Activated gamma-delta T cell treated with anti-CD3 and anti-CD28 coated beads, Interleukin-2, amount 50 U/mL, for 16 hours (primary cell): Measurements from ENCODE around the gene SND1.
"Not testable (repeated sequence)": the region's sequence is repeated elsewhere in the genome, so short reads cannot be mapped to it uniquely, and the experiment has no call there.

Experiments
- DNase-seq: peaks from one replicate; pipeline ENCODE4 v3.0.0-alpha.2; 2020; ENCODE audit warnings: low read depth

SND1 gene

DNA sequence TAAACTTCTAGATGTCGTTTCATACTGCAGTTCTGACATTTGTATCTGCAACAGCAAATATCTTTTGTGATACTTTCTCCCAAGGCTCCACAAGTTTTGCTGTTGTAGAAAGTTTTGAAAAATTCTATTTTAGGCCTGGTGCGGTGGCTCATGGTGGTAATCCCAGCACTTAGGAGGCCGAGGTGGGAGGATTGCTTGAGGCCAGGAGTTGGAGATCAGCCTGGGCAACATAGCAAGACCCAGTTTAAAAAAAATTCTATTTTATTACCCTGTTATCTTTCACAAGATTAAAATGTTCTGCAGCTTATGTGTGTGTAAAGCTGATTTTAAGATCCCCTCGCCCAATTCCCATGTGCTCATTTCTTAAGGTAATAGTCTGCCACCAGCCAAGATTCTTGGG is 1.4 kb downstream of the SND1 start:
- DNase-seq = no peak

DNA sequence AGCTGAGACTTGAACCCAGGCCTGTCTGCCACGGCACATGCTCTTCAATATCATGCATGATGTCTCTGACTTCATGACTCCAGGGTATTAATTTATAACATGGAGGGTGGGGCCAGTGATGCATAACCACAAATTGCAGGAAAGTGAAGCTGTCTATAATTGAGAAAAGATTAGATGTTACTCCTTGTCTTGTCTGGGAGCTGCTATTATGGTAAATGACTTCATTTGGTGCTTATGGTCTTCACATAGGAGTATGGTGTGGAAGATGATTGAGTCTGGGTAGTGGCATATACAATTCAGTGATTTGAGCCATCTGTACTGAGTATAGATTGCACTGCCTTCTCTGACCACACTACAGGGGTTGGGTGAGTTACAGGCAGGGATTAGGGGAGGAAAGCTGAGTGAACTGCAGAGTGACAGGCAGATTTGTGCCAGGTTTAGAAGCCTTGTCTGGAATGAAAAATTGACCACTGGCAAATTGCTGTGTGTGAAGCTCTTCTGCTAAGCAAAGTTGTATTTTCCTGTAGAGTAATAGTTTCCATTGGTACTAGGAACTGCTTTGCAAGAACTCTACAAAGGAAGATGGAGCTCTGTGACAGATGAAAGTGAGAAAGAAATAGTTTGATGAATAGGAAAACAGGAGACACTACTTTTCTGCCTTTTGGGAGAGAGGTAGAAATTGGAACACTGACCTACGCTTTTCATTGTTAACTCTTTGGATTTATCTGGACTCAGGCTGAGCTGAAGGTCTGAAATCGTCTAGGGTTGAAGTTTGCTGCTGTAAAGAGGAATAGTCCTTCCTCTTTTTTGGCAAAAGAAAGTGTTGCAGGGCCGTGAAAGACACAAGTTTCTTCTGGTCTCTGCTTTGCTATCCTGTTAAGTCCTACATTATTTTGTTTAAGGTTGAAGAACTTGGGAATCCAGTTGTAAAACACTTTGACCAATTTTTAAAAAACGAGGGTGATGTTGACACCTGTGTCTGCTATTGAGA is 2.7 kb downstream of the SND1 start:
- no peak for DNase-seq

DNA sequence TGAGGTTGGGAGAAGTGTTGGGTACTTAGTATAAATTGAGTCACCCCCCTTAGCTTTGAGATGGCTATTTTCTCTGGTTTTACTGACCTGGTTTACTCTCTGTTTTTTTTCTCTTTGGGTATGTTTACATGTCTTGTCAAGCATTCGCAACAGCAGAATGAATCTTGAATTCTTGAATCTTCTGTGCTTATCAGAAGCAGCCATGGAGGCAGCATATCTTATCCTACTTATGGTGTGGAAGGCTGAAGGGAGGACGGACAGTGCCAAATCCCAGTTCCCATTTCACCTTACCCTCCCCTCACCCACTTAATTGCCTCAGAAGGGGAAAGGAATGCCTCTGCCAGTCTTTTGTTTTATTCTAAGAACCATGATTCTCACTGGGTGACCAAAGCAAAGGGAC is 3.7 kb downstream of the SND1 start:
- DNase-seq = no peak

DNA sequence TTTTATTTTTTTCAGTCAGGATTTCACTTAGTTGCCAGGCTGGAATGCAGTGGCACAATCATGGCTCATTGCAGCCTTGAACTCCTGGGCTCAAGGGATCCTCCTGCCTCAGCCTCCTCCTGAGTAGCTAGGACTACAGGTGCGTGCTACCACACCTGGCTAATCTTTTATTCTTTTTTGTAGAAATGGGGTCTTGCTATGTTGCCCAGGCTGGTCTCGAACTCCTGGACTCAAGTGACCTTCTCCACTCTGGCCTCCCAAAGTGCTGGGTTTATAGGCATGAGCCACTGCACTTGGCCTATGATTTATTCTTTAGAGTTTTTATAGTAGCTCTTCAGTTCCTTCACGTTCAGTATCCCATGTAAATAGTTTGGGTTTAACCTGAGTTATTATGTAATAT is 5.5 kb downstream of the SND1 start:
- no peak for DNase-seq

DNA sequence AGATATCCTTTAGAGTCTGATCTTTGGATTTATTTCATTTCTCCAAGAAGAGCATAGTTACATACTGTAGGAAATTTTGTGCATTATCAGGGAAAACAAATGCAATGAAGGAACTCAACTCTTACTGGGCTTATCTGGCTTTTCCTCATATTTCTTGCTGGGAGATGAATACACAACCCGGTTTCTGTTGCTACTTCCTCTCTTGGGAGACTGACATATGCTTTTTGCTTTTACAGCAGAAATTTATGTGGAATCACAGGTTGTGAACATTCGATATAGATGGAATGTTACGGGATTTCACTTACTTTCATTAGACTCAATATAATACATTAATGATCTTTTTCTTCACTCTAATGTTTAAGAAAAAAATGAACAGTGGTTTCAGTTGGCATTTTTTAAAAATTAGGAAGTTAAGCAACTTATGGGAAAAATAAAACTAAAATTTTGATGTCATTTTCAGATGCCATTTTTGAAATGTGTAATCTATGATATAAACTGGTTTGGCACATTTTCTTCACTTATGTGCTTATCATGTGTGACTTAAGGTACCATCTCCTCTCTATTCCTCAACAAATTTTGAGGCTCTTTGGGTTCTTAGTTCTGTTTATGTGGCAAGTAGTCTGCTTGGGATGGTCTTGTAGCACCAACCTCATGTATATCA is 7.1 kb downstream of the SND1 start:
- no peak for DNase-seq

DNA sequence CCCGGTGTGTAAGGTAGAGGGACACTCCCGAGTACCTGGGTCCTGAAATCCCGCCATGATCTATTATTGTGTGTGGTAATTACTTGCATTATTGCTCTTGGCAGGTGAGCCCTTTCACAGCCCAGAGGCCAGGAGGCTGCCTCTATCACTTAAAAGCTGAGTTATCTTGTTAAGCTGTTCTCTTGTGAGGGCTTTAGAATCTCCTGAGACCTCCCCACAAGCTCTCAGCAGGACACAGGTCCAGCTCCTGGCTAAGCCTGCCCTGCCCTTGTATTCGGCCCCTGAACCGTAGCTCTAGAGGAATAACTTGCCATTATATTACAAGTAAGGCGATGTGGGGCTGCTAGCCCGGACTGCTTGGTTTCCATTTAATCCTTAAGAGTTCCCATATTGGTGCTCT is 13.9 kb downstream of the SND1 start:
- DNase-seq = no peak

DNA sequence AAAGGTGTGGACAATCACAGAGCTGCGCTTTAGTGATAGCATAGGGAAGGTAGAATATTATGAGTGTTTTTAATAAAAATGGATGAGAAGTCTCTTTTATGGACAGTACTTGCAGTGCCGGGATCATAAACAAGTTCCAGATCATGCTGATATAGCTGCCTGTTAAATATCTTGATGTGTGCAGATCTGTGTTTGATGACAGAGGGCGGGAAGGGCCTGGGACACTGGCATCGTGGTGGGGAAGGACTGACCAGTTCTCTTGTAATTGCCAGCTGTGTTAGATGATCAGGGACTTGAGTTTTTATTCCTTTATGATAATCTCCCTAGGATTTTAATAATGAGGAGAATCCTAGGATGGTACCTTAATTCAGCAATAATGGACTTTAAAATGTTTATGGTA is 14.6 kb downstream of the SND1 start:
- no peak for DNase-seq

DNA sequence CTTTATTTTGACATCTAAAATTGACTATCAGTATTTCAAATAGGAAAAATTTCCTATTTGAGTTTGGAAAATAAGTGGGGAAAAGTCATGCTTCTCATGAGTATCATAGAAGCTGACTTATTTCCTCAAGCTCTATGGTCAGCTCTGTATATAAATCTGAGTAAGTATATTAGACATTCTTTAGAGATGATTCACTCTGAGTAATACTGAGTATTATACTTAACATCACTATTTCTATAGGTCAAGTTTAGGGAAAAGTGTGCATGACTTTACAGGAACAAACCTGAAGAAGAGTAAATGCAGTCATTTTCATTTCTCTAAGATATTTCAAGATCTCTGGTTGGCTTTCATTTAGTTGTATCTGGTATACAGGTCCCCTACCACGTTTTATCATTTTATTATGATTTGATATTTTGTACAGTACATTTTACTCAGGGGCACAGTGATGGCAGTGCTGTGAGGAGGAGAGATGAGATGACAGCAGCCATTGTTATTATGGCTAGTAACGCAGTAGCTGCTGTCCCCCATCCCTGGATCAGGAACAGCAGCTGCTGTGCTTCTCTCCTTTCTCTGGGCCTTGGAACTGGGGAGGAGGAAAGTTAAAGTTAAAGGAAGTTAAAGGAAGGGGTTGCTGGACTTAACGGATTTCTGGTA is 15.2 kb downstream of the SND1 start:
- DNase-seq = no peak

DNA sequence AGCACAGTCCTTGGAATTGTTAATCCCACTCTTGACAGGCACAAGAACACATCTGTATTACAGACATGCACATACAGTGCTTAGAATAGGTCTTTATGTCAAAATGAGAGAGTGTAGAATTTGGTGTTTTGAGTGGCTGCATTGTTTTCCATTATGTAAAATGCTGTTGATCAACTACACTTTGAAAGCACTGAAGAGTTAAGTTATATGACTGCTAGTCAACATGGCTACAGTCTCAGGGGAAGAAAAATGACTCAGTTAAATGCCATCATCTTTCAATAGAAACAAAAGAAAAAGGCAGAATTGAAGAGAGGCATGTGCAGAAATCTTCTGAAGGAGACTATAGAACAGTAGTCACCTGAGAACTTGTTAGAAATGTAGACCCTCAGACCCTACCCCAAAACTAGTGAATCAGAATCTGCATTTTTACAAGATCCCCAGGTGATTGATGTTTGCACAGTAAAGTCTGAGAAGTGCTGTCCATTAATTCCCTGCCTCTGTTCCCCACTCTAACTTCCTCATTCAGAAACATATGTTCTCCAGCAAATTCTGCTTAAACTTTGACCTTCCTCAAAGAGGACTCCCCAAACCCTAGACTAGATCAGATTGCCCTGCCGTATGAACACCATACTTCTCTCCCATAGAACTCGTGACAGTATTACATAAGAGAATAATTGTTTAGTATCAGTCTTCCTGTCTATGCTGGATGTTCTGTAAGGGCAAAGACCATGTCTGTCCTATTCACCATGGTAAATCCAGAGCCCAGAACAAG is 16.0 kb downstream of the SND1 start:
- DNase-seq = no peak

DNA sequence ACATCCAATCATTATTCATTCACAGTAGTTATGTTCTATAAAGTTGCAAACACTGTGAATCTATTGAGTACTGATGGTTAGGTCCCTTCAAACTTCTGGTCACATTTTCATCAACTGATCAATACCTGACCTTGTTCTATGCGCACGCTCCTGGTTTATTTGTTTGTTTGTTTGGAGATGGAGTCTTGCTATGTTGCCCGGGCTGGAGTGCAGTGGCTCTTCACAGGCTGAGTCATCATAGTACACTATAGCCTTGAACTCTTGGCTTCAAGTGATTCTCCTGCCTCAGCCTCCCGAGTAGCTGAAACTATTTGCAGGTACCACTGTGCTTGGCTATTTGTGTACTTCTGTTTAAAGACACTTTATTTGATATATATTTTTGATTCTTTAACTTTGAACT is 19.3 kb downstream of the SND1 start:
- DNase-seq = no peak

DNA sequence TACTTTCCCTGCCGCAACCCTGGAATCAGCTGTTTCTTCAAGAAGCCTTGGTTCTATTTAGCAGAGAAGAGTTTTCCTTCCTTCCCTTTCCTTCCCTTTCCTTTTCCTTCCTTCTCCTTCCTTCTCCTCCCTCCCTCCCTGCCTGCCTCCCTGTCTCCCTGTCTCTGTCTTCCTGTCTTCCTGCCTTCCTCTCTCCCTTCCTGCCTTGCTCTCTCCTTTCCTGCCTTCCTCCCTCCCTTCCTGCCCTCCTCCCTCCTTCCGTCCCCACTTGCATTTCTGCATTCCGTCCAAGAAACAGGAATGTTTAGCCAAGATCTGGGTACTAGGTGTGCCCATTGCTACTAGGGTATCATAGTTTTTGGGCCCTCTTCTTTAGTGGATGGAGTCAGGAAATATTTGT is 21.9 kb downstream of the SND1 start:
- no peak for DNase-seq

DNA sequence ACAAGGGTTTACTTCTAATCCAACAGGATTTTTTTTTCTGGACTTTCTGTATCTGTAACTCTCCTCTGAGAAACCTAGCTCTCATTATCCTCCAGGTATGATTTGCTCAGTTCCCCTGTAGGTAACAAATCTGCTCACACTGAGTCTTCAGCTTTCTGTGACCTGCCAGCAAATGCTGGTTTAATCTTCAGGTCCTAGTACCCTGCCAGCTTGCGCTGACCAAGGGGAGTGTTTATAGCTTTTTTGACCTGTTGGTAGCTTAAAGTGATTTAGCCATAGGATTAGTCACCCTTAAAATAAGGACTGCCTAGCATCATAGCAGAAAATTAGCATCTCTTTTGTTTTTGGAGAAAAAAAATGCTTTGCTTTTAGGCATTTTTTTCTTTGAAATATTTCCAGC is 22.4 kb downstream of the SND1 start:
- DNase-seq = no peak

DNA sequence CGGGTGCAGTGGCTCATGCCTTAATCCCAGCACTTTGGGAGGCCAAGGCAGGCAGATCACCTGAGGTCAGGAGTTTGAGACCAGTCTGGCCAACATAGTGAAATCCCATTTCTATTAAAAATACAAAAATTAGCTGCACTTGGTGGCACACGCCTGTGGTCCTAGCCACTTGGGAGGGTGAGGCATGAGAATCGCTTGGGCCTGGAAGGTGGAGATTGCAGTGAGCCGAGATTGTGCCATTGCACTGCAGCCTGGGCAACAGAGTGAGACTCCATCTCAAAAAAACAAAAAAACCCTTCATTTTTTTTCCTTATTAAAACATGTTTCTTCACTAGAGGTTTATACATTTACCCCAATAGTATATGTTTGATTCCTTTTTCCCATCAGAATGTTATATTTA is 22.9 kb downstream of the SND1 start:
- not testable (repeated sequence) for DNase-seq

DNA sequence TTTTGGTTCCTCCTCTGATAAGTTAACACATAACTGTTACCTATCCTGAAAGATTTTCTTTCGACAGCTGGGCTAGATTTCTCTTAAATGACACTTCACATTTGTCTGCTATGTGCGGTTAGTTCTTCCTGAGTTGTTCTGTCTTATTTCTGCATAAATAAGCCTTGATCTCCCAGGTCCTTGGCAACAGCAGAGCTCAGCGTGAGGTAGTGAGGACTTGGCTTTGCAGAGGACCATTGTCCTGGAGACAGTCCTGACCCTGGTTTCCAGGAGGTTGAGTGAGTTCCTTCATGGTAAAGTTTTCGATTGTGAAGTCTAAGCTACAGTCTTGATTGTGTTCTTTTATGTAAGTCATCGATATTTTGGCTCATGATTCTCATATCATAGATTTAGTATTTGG is 23.7 kb downstream of the SND1 start:
- DNase-seq = no peak

DNA sequence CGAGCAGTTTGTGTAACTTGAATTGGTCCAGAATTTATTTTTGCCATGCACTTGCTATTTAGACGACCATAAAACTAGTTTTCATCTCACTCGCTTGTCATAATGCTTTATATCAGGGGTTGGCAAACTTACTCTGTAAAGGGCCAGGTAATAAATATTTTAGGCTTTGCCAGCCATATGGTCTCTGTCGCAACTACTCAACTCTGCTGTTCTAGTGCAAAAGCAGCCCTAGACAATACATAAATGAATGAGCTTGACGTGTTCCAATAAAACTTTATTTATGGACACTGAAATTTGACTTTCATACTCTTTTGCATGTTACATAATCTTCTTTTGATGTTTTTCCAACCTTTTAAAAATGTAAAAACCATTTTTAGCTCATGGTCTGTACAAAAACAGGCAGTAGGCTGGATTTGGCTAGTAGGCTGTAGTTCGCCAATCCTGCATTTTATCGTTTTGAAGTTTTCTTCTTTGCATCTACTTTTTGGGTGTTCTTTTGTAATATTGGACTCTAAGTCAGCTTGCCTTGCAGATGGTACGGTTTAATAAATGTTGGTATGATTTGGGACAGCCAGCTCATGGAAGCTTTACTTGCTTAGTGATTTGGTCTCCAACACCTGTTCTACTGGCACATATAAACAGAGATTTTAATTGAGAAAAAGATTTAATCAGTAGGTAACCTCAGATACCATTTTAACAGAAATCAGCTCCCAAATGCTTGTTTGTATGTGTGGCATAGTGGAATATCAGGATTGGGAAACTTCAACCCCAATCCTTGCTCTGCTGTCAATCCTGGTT is 25.6 kb downstream of the SND1 start:
- no peak for DNase-seq

DNA sequence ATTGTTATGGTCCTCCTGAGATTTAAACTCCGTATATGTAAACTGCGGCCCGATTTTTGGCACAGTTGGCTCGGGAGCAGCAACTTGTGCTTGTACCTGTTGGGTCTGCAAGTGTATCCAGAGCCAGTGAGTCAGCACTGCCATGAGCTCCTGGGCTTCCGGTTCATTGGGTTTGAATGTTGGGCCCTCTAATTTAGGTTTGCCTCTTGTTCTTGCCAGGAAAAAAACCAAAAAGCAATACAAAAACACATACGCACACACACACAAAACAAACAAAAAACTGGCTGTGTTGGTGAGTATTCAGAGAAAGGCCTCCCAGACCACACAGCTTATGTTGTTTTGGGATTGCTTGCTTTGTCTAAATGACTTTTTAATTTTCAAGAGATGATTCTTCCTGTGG is 26.3 kb downstream of the SND1 start:
- DNase-seq = no peak

DNA sequence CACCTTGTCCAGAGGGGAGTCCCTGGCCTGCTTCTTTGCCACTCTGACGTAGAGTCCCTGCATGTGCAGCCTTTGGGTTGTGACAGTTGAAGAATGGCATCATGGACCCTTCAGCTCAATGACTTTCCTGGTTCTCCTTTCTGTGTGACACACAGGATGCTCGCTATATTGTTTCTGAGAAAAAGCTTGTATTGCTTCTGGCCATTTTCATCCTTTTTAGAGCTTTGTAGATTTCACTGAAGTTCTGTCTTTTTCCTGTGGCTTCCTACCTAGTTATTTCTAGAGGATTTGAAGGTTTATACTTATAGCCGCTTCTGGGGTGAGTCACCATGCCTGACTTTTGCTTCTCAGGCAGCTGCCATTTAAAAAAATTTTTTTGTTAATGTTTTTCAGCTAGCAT is 27.0 kb downstream of the SND1 start:
- no peak for DNase-seq

DNA sequence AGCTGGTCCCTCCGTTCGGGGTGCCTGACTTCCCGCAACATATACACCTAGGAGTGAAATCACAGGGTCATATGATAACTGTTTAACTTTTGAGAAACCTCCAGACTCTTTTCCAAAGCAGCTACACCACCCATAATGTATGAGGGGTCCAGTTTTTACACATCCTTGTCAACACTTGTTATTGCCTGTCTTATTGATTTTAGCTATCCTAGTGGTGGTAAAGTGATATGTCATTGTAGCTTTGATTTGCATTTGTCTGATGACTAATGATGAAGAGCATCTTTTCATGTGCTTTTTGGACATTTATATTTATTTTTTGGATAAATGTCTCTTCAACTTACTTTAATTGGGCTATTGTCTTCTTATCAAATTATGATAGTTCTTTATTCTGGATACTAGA is 29.0 kb downstream of the SND1 start:
- DNase-seq = no peak

DNA sequence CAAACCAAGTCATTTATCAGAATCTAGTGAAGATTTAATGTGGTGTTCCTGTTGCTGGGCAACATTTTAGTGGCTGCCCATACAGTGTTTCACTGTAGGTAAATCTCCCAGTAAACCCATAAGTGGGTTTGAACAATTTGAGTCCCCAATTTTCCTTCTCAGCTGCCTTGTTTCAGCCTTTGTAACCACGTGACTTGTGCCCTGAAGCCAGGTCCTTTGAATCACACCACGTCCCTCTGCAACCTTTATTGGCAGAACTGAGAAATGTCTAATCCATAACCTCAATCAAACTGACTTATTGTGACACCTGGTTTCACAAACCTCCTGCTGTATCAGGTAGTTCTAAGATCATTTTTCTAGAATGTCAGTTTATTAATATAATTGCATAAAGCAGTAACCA is 30.1 kb downstream of the SND1 start:
- no peak for DNase-seq

DNA sequence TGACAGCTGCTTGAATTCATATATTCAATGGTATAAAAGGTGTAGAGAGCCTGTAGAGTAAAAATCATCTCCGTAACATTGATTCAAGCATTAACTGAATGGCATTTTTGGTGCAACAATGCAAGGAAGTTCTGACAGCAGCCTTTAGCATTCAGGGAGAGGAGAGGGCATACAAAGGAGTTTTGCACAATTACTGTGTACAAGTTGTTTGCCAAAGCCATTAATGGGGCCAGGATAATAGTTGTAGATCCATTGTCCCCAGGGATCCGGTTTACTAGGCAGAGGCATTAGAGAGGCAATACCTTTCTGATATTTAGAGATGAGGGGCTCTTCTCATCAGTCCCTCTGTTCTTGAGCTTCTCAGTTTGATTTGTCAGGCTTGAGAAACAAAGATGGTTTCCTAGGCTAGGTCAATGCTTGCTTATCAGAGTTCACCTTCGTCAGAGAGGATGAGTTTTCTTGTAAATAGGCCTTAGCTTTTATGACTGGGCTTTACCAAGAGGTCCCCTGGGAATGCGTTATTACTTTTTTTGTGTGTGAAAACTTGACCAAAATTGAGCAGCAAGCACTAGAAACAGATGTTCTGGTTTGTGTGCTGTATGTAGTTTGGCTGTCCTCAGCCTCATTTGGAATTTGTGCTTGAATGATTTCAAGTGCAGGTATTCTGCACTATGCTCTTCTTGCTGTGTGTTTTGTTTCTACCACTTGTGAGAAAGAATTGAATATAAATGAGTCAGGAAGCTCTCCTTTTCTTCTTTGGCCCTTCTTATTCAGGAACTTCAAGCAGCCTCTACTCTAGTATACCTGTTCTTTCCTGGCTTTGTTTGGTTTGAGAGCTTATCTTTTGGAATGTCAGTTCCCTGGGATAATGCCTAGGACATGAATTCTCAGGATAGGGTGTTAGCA is 32.0 kb downstream of the SND1 start:
- no peak for DNase-seq
